T47D (cell line): ENCODE measurements around the gene METTL25.
A peak's percentile ranks its signal among the peaks of the same experiment; 100 is the strongest.

Experiments used
- DNase-seq, 2 experiments: peaks; one replicate each; pipeline versions ENCODE4 v3.0.0 to v3.0.0-alpha.2; 2011 to 2012; ENCODE audit warnings: low read depth in 1 of 2, low spot score in 1 of 2
- JUND ChIP-seq: IDR thresholded peaks from 2 replicates; pipeline ENCODE4 v1.6.1; 2012; ENCODE audit warnings: low read depth
- in situ Hi-C: cut with HindIII; loops from 2 replicates; pipeline ENCODE4 v1.10.0; 2016; ENCODE audit warnings: low sequenced_read_pairs, low pct_unique_long_range_greater_than_20kb

Gene METTL25

GRCh38 chr12:82412246-82412645 is 53.9 kb downstream of the METTL25 start:
- in situ Hi-C loops: no loop called here
- no peak for TF ChIP-seq JUND
- peak in 1 of 2 experiments; percentile 33 for DNase-seq

- in situ Hi-C loops: no loop called here
- TF ChIP-seq JUND: no peak
- DNase-seq: no peak
Measured at GRCh38 chr12:82414044-82414443, 55.7 kb downstream of the METTL25 start.

GRCh38 chr12:82414926-82415325 is 56.6 kb downstream of the METTL25 start:
- in situ Hi-C loops: no loop called here
- DNase-seq: no peak

GRCh38 chr12:82415402-82415801 is 57.1 kb downstream of the METTL25 start:
- in situ Hi-C loops: no loop called here
- no peak for DNase-seq
- TF ChIP-seq JUND: no peak

More at GRCh38 chr12:82414926-82415325, 56.6 kb downstream of the METTL25 start:
- TF ChIP-seq JUND: no peak

- DNase-seq: no peak
- no peak for TF ChIP-seq JUND
Measured at GRCh38 chr12:82425241-82425640, 66.9 kb downstream of the METTL25 start.

GRCh38 chr12:82426081-82426480 is 67.8 kb downstream of the METTL25 start:
- in situ Hi-C loops: no loop called here
- DNase-seq: no peak
- TF ChIP-seq JUND: no peak

More at GRCh38 chr12:82425241-82425640, 66.9 kb downstream of the METTL25 start:
- in situ Hi-C loops: no loop called here

GRCh38 chr12:82426586-82426985 is 68.3 kb downstream of the METTL25 start:
- no peak for TF ChIP-seq JUND
- in situ Hi-C loops: no loop called here
- DNase-seq: no peak

GRCh38 chr12:82430541-82431145 is 72.3 kb downstream of the METTL25 start:
- no peak for TF ChIP-seq JUND
- in situ Hi-C loops: no loop called here
- DNase-seq: no peak

GRCh38 chr12:82434392-82434911 is 76.1 kb downstream of the METTL25 start:
- TF ChIP-seq JUND: no peak
- no peak for DNase-seq
- in situ Hi-C loops: no loop called here

- in situ Hi-C loops: no loop called here
- no peak for DNase-seq
- TF ChIP-seq JUND: no peak
Measured at GRCh38 chr12:82436354-82436753, 78.0 kb downstream of the METTL25 start.

GRCh38 chr12:82437744-82438143 is 79.4 kb downstream of the METTL25 start:
- in situ Hi-C loops: no loop called here
- TF ChIP-seq JUND: no peak
- no peak for DNase-seq

GRCh38 chr12:82438356-82438755 is 80.0 kb downstream of the METTL25 start:
- in situ Hi-C loops: no loop called here
- no peak for DNase-seq
- no peak for TF ChIP-seq JUND

- TF ChIP-seq JUND: no peak
- no peak for DNase-seq
- in situ Hi-C loops: no loop called here
Measured at GRCh38 chr12:82440885-82441284, 82.6 kb downstream of the METTL25 start.

- DNase-seq: no peak
- in situ Hi-C loops: no loop called here
- TF ChIP-seq JUND: no peak
Measured at GRCh38 chr12:82448911-82449578, 90.7 kb downstream of the METTL25 start.
